ENCODE results near the gene LIFR.

- TF ChIP-seq, protein P1, sequence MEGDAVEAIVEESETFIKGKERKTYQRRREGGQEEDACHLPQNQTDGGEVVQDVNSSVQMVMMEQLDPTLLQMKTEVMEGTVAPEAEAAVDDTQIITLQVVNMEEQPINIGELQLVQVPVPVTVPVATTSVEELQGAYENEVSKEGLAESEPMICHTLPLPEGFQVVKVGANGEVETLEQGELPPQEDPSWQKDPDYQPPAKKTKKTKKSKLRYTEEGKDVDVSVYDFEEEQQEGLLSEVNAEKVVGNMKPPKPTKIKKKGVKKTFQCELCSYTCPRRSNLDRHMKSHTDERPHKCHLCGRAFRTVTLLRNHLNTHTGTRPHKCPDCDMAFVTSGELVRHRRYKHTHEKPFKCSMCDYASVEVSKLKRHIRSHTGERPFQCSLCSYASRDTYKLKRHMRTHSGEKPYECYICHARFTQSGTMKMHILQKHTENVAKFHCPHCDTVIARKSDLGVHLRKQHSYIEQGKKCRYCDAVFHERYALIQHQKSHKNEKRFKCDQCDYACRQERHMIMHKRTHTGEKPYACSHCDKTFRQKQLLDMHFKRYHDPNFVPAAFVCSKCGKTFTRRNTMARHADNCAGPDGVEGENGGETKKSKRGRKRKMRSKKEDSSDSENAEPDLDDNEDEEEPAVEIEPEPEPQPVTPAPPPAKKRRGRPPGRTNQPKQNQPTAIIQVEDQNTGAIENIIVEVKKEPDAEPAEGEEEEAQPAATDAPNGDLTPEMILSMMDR (IDR thresholded peaks at IDR 0.05 in 8 of 11, conservative IDR thresholded peaks at IDR 0.05 in 3 of 11): no peak
- no peak for TF ChIP-seq POLR2AphosphoS5 (IDR thresholded peaks at IDR 0.05)
- no peak for TF ChIP-seq POLR2A (IDR thresholded peaks at IDR 0.05)
Observed at GRCh38 chr5:38598296-38598993, 42.0 kb upstream of the LIFR start.
